CD14-positive monocyte (primary cell): ENCODE data around the gene LRRK2. TPM values are rescaled to one million over a fixed set of nuclear protein-coding genes. Genes with fewer than 3 reads are reported as not detected.

Experiments
- DNase-seq, 3 donors: peaks; one replicate each; pipeline ENCODE4 v3.0.0-alpha.2; 2011 to 2022
- H2AFZ ChIP-seq: 2 replicates; pipeline ENCODE4 v1.6.0; 2012; ENCODE audit warnings: mild to moderate bottlenecking, low read depth, low read length, inconsistent platforms; ENCODE audit not compliant: insufficient read depth, poor library complexity, severe bottlenecking
- H3K27ac ChIP-seq, 2 donors: 1 replicate in 1 of 2; 2 replicates in 1 of 2; pipeline ENCODE4 v1.5.1; 2012 to 2013; ENCODE audit warnings: low read length in 2 of 2, control low read depth in 1 of 2, inconsistent platforms in 1 of 2, low read depth in 1 of 2, mild to moderate bottlenecking in 1 of 2
- H3K27me3 ChIP-seq, 2 donors: one replicate each; pipeline versions ENCODE4 v1.6.0 to v1.6.1; 2011 to 2013; ENCODE audit warnings: low read length in 2 of 2; ENCODE audit not compliant: control insufficient read depth in 2 of 2, insufficient read depth in 2 of 2
- H3K36me3 ChIP-seq, 2 donors: replicated peaks in 1 of 2; 1 replicate in 1 of 2; 2 replicates in 1 of 2; pipeline versions ENCODE4 v1.5.1 to v1.6.1; 2012 to 2013; ENCODE audit warnings: low read length in 2 of 2, control low read depth in 1 of 2, inconsistent platforms in 1 of 2, mild to moderate bottlenecking in 1 of 2; ENCODE audit not compliant: insufficient read depth in 2 of 2, control insufficient read depth in 1 of 2
- H3K4me1 ChIP-seq, 2 donors: 1 replicate in 1 of 2; 2 replicates in 1 of 2; pipeline versions ENCODE4 v1.5.1 to v1.6.1; 2012 to 2013; ENCODE audit warnings: low read length in 2 of 2, control low read depth in 1 of 2, inconsistent platforms in 1 of 2, mild to moderate bottlenecking in 1 of 2, moderate library complexity in 1 of 2; ENCODE audit not compliant: insufficient read depth in 2 of 2, control insufficient read depth in 1 of 2
- H3K4me2 ChIP-seq: replicated peaks from 2 replicates; pipeline ENCODE3; 2012; ENCODE audit warnings: low read length, moderate library complexity, mild to moderate bottlenecking; ENCODE audit not compliant: poor library complexity, severe bottlenecking; ENCODE audit errors: extremely low read depth
- H3K4me3 ChIP-seq, 3 experiments: fragments of 200-600 bp in 1 of 3; sonication (generic) in 1 of 3; replicated peaks in 1 of 3; 1 replicate in 2 of 3; 2 replicates in 1 of 3; pipeline ENCODE4 v1.5.1; 2011 to 2013; ENCODE audit warnings: low read length in 3 of 3, mild to moderate bottlenecking in 3 of 3, control low read depth in 2 of 3, low read depth in 2 of 3, inconsistent platforms in 1 of 3, moderate library complexity in 1 of 3
- H3K79me2 ChIP-seq: 2 replicates; pipeline ENCODE4 v1.6.0; 2012; ENCODE audit warnings: mild to moderate bottlenecking, control low read depth, inconsistent platforms, low read length, moderate library complexity; ENCODE audit not compliant: insufficient read depth
- H3K9ac ChIP-seq: 2 replicates; pipeline ENCODE4 v1.6.0; 2017; ENCODE audit warnings: low read length, mild to moderate bottlenecking; ENCODE audit not compliant: insufficient read depth, poor library complexity, severe bottlenecking
- H3K9me3 ChIP-seq, 2 donors: replicated peaks in 1 of 2; 1 replicate in 1 of 2; 2 replicates in 1 of 2; pipeline versions ENCODE4 v1.5.1 to v1.6.1; 2012 to 2013; ENCODE audit warnings: low read length in 2 of 2, control low read depth in 1 of 2; ENCODE audit not compliant: control insufficient read depth in 1 of 2, insufficient read depth in 1 of 2
- H4K20me1 ChIP-seq: 2 replicates; pipeline ENCODE4 v1.6.0; 2012; ENCODE audit warnings: mild to moderate bottlenecking, low read length, control low read depth, moderate library complexity; ENCODE audit not compliant: insufficient read depth
- H3K27ac Mint-ChIP-seq, 7 donors: one replicate each; pipeline ENCODE4 v1.8.0; 2020; ENCODE audit warnings: mild to moderate bottlenecking in 7 of 7, mixed read lengths in 7 of 7, moderate library complexity in 6 of 7, inconsistent platforms in 2 of 7
- H3K27me3 Mint-ChIP-seq, 3 donors: one replicate each; pipeline ENCODE4 v1.8.0; 2021 to 2022; ENCODE audit warnings: low read depth in 3 of 3, mild to moderate bottlenecking in 3 of 3, mixed read lengths in 3 of 3, moderate library complexity in 3 of 3, inconsistent platforms in 1 of 3
- H3K36me3 Mint-ChIP-seq, 2 donors: one replicate each; pipeline ENCODE4 v1.8.0; 2020; ENCODE audit warnings: mixed read lengths in 2 of 2, inconsistent platforms in 1 of 2, mild to moderate bottlenecking in 1 of 2
- H3K4me1 Mint-ChIP-seq: one replicate; pipeline ENCODE4 v1.8.0; 2020; ENCODE audit warnings: mild to moderate bottlenecking, mixed read lengths
- H3K4me3 Mint-ChIP-seq, 2 donors: one replicate each; pipeline ENCODE4 v1.8.0; 2020; ENCODE audit warnings: mild to moderate bottlenecking in 2 of 2, mixed read lengths in 2 of 2, moderate library complexity in 1 of 2
- H3K9me3 Mint-ChIP-seq, 7 donors: one replicate each; pipeline ENCODE4 v1.8.0; 2020 to 2022; ENCODE audit warnings: mixed read lengths in 7 of 7, mild to moderate bottlenecking in 6 of 7, moderate library complexity in 6 of 7, inconsistent platforms in 2 of 7
- WGBS: methylation state at CpG from one replicate; pipeline ENCODE4 v1.1.5; 2013; ENCODE audit warnings: missing lambda C conversion rate; ENCODE audit not compliant: insufficient coverage; 5-methylcytosine and 5-hydroxymethylcytosine counted together
- intact Hi-C, 2 donors: fragments of 100-400 bp; cut with micrococcal nuclease; formaldehyde crosslinking; loops; one replicate each; pipeline versions ENCODE4 v1.15.0 to v1.15.1; 2023
- polyA plus RNA-seq, 3 donors: library from polyadenylated mRNA; depleted of rRNA in 1 of 3; unstranded in 2 of 3; stranded (reverse) in 1 of 3; fragments of 300-500 nt in 2 of 3; fragments of >200 nt in 1 of 3; fragmentation: Illumina TruSeq in 2 of 3; gene quantifications; 1 replicate in 2 of 3; 2 replicates in 1 of 3; pipeline ENCODE4 v1.2.3, GENCODE V29; 2012 to 2021
- TF ChIP-seq, protein P1 (sequence below): fragments of 200-600 bp; IDR thresholded peaks from one replicate; pipeline ENCODE4 v1.8.0; 2022; ENCODE audit warnings: antibody characterized with exemption, mild to moderate bottlenecking

Gene LRRK2
- polyA plus RNA-seq, 3 donors = 47.7 to 67.2 (median 47.9) TPM

DNA sequence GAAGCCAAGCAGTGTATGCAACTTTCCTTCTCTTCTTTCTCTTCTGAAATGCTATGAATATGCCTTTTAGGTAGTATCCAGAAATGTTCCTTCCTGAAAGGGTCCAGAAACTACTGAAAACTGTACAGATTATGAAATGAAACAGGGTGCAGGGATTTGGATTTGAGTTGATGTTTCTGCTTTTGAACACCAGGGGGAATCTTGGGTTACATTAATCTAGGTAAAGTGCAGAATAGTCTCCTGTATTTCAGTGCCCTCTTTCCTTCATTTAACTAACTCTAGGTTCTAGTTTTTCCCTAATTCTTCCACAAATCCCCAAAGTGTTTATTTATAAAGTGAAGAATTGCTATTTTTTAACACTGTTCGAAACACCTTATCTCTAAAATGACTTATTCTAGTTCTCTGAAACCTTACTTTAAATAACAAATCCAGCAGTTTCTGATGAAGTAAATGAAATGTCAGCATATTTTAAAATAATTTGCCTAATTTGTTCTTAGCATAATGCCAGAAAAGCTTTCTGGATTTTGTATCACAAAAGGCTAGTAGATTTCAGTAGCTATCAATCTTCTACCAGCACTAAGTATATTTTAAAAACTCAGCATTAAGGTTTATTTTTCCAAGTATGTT, 111.9 kb downstream of the LRRK2 start:
- H3K27ac Mint-ChIP-seq = peak overlapping the region in 1 of 7 donors; percentile 42
- Histone ChIP-seq H3K4me3 (no peak overlapping the region), H4K20me1 (peaks cover 100% of the 10 kb centered on the region), H3K4me2 (no peak overlapping the region), H3K9me3 (no peaks in the 10 kb centered on the region), H3K36me3 (peaks cover 100% of the 10 kb centered on the region in 2 donors), H3K27ac (peak overlapping the region in 1 of 2 donors; percentile 12), H3K4me1 (no peaks in the 10 kb centered on the region), H3K9ac (no peak overlapping the region), H3K79me2 (peaks cover 4% of the 10 kb centered on the region), H3K27me3 (no peaks in the 10 kb centered on the region), H2AFZ (no peak overlapping the region)
- H3K9me3 Mint-ChIP-seq = no peaks in the 10 kb centered on the region
- no peak overlapping the region for H3K4me3 Mint-ChIP-seq
- WGBS = no CpG with 5 or more reads among the region's 1 CpG
- no peaks in the 10 kb centered on the region for H3K27me3 Mint-ChIP-seq
- peaks cover 92 to 95% of the 10 kb centered on the region in 2 donors for H3K36me3 Mint-ChIP-seq
- DNase-seq = no peak
- H3K4me1 Mint-ChIP-seq = no peaks in the 10 kb centered on the region
- TF ChIP-seq, protein P1, sequence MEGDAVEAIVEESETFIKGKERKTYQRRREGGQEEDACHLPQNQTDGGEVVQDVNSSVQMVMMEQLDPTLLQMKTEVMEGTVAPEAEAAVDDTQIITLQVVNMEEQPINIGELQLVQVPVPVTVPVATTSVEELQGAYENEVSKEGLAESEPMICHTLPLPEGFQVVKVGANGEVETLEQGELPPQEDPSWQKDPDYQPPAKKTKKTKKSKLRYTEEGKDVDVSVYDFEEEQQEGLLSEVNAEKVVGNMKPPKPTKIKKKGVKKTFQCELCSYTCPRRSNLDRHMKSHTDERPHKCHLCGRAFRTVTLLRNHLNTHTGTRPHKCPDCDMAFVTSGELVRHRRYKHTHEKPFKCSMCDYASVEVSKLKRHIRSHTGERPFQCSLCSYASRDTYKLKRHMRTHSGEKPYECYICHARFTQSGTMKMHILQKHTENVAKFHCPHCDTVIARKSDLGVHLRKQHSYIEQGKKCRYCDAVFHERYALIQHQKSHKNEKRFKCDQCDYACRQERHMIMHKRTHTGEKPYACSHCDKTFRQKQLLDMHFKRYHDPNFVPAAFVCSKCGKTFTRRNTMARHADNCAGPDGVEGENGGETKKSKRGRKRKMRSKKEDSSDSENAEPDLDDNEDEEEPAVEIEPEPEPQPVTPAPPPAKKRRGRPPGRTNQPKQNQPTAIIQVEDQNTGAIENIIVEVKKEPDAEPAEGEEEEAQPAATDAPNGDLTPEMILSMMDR = peak; percentile 33
- intact Hi-C loops = loop anchor here in 1 of 2 donors (10.0 kb wide), 1 partner anchor 52 kb away; no protein-coding TSS in a partner anchor

DNA sequence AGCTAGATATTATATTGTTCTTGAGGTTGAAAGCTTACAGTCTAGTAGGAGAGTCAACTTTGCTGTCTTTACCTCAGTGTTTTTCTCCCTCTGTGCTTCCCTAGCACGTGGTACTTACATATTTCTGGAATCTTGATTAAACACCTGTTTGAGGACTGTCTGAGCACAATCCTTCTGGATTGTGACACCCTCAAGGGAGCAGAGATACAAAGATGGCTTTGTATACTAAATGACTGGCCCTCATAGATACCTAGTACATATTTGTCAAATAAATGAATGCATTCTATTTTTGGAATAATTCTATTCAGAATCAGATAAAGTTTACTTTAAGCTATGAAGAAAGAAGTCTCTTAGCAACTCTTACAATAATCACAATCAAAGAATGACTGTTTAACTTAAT, 113.3 kb downstream of the LRRK2 start:
- Histone ChIP-seq H3K36me3 (peaks cover 100% of the 10 kb centered on the region in 2 donors), H3K9me3 (no peaks in the 10 kb centered on the region), H4K20me1 (peaks cover 100% of the 10 kb centered on the region), H3K27ac (no peak overlapping the region), H3K79me2 (no peaks in the 10 kb centered on the region), H3K4me1 (no peaks in the 10 kb centered on the region), H2AFZ (no peak overlapping the region), H3K4me2 (no peak overlapping the region), H3K4me3 (no peak overlapping the region), H3K27me3 (no peaks in the 10 kb centered on the region), H3K9ac (no peak overlapping the region)
- intact Hi-C loops = loop anchor here in 1 of 2 donors (10.0 kb wide), 1 partner anchor 53 kb away; no protein-coding TSS in a partner anchor
- WGBS = no CpG with 5 or more reads among the region's 1 CpG
- Mint-ChIP-seq H3K36me3 (peaks cover 93 to 95% of the 10 kb centered on the region in 2 donors), H3K9me3 (no peaks in the 10 kb centered on the region), H3K4me3 (no peak overlapping the region), H3K27ac (no peak overlapping the region), H3K27me3 (no peaks in the 10 kb centered on the region), H3K4me1 (no peaks in the 10 kb centered on the region)
- DNase-seq = no peak
- TF ChIP-seq, protein P1 = no peak
